HepG2 (cell line): Measurements from ENCODE around the gene PA2G4. TPM values are rescaled to one million over a fixed set of nuclear protein-coding genes. Genes with fewer than 3 reads are reported as not detected.

Experiments used
- BCL3 ChIP-seq: sonication (generic); formaldehyde crosslinking; IDR thresholded peaks from 2 replicates; pipeline ENCODE4 v1.5.1; 2020; ENCODE audit warnings: mild to moderate bottlenecking, missing genetic modification reagents, moderate library complexity
- CCDC6 ChIP-seq: sonication (generic); formaldehyde crosslinking; IDR thresholded peaks from 2 replicates; pipeline ENCODE4 v1.8.1; 2022; ENCODE audit warnings: mild to moderate bottlenecking, missing genetic modification reagents, moderate library complexity
- ETS1 ChIP-seq: sonication (generic); formaldehyde crosslinking; IDR thresholded peaks from 2 replicates; pipeline ENCODE4 v1.4.0; 2020; ENCODE audit warnings: missing genetic modification reagents
- NCOA1 ChIP-seq: sonication (generic); formaldehyde crosslinking; IDR thresholded peaks from 2 replicates; pipeline ENCODE4 v1.9.0; 2021; ENCODE audit warnings: missing genetic modification reagents
- NR0B2 ChIP-seq: sonication (generic); formaldehyde crosslinking; IDR thresholded peaks from 2 replicates; pipeline ENCODE4 v1.4.0; 2020; ENCODE audit warnings: mild to moderate bottlenecking, missing genetic modification reagents
- ONECUT2 ChIP-seq: sonication (generic); formaldehyde crosslinking; IDR thresholded peaks from 2 replicates; pipeline ENCODE4 v1.4.0; 2020; ENCODE audit warnings: missing genetic modification reagents
- RELA ChIP-seq: sonication (generic); formaldehyde crosslinking; IDR thresholded peaks from 2 replicates; pipeline ENCODE4 v1.4.0; 2020; ENCODE audit warnings: missing genetic modification reagents
- REST ChIP-seq, 2 experiments: IDR thresholded peaks; 2 replicates each; pipeline ENCODE4 v1.6.1; 2011 to 2012; ENCODE audit warnings: low read length in 2 of 2, borderline replicate concordance in 1 of 2, low read depth in 1 of 2, mild to moderate bottlenecking in 1 of 2, moderate library complexity in 1 of 2
- SMARCE1 ChIP-seq: fragments of 450-650 bp; IDR thresholded peaks from 2 replicates; pipeline ENCODE4 v1.6.1; 2017; ENCODE audit warnings: borderline replicate concordance
- ZFX ChIP-seq: sonication (generic); formaldehyde crosslinking; IDR thresholded peaks from 2 replicates; pipeline ENCODE4 v1.4.0; 2020; ENCODE audit warnings: mild to moderate bottlenecking, low read depth, missing genetic modification reagents, moderate library complexity
- ZNF251 ChIP-seq: sonication (generic); formaldehyde crosslinking; IDR thresholded peaks from 2 replicates; pipeline ENCODE4 v1.9.0; 2021; ENCODE audit warnings: mild to moderate bottlenecking, missing genetic modification reagents
- ZNF441 ChIP-seq: sonication (generic); formaldehyde crosslinking; IDR thresholded peaks from 2 replicates; pipeline ENCODE4 v1.7.0; 2021; ENCODE audit warnings: missing genetic modification reagents, borderline replicate concordance
- ZNF598 ChIP-seq: sonication (generic); formaldehyde crosslinking; IDR thresholded peaks from 2 replicates; pipeline ENCODE4 v1.5.1; 2020; ENCODE audit warnings: mild to moderate bottlenecking, missing genetic modification reagents, borderline replicate concordance
- ZNF605 ChIP-seq: sonication (generic); formaldehyde crosslinking; IDR thresholded peaks from 2 replicates; pipeline ENCODE4 v1.8.0; 2022; ENCODE audit warnings: mild to moderate bottlenecking, missing genetic modification reagents
- ZNF7 ChIP-seq: IDR thresholded peaks from 2 replicates; pipeline ENCODE4 v1.6.1; 2016; ENCODE audit warnings: missing biosample characterization, missing genetic modification reagents
- polyA plus RNA-seq, 8 experiments: library from polyadenylated mRNA; depleted of rRNA in 3 of 8; stranded (reverse) in 7 of 8; unstranded in 1 of 8; fragments of >200 nt; fragmentation: Illumina TruSeq in 4 of 8; extraction: Trizol in 4 of 8; gene quantifications; 2 replicates each; pipeline versions ENCODE4 v1.2.1 to v1.2.3, GENCODE V29; 2011 to 2016; ENCODE audit warnings: low read depth in 4 of 8, missing spikeins in 1 of 8, mixed read lengths in 1 of 8; ENCODE audit not compliant: insufficient read depth in 1 of 8
- total RNA-seq, 5 experiments: library from RNA; depleted of rRNA; stranded (reverse); fragments of >200 nt; fragmentation: Illumina TruSeq; extraction: Trizol; gene quantifications; 2 replicates each; pipeline ENCODE4 v1.2.3, GENCODE V29; 2016; ENCODE audit warnings: low read depth in 1 of 5
- TF ChIP-seq, protein P1 (sequence below): sonication (generic); formaldehyde crosslinking; IDR thresholded peaks from 2 replicates; pipeline ENCODE4 v1.4.0; 2020; ENCODE audit warnings: mild to moderate bottlenecking, missing genetic modification reagents
- TF ChIP-seq, protein P2 (sequence below): sonication (generic); formaldehyde crosslinking; conservative IDR thresholded peaks from 2 replicates; pipeline ENCODE4 v1.8.0; 2022; ENCODE audit warnings: mild to moderate bottlenecking, moderate library complexity, missing genetic modification reagents

The PA2G4 gene
- total and polyA plus RNA-seq, 2 of the 13 experiments (the other 11 are each of a cell fraction or from before 2014, with no cell fraction given): 147 to 240 TPM

- TF ChIP-seq, protein P1, sequence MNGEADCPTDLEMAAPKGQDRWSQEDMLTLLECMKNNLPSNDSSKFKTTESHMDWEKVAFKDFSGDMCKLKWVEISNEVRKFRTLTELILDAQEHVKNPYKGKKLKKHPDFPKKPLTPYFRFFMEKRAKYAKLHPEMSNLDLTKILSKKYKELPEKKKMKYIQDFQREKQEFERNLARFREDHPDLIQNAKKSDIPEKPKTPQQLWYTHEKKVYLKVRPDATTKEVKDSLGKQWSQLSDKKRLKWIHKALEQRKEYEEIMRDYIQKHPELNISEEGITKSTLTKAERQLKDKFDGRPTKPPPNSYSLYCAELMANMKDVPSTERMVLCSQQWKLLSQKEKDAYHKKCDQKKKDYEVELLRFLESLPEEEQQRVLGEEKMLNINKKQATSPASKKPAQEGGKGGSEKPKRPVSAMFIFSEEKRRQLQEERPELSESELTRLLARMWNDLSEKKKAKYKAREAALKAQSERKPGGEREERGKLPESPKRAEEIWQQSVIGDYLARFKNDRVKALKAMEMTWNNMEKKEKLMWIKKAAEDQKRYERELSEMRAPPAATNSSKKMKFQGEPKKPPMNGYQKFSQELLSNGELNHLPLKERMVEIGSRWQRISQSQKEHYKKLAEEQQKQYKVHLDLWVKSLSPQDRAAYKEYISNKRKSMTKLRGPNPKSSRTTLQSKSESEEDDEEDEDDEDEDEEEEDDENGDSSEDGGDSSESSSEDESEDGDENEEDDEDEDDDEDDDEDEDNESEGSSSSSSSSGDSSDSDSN (CRISPR knock-in tag): no peak
- TF ChIP-seq ZNF605 (CRISPR knock-in tag) (0 out of 2 replicates have a peak, but pooled peaks have one; percentile 24), ONECUT2 (CRISPR knock-in tag) (no peak), ZNF7 (CRISPR knock-in tag) (no peak), ZFX (CRISPR knock-in tag) (peak; percentile 11; the same call in 1 of the 2 replicates), ETS1 (CRISPR knock-in tag) (0 out of 2 replicates have a peak, but pooled peaks have one; percentile 11), REST (IDR thresholded peaks at IDR 0.05; ENCODE audit: borderline replicate concordance in 1 of 2, low read depth in 1 of 2, low read length in 2 of 2) (no peak), NCOA1 (0 out of 2 replicates have a peak, but pooled peaks have one; percentile 30), ZNF251 (CRISPR knock-in tag) (no peak), ZNF598 (no peak), NR0B2 (CRISPR knock-in tag) (no peak), CCDC6 (CRISPR knock-in tag) (no peak), BCL3 (CRISPR knock-in tag) (no peak), RELA (CRISPR knock-in tag) (no peak), SMARCE1 (no peak), ZNF441 (CRISPR knock-in tag) (no peak)
- TF ChIP-seq, protein P2, sequence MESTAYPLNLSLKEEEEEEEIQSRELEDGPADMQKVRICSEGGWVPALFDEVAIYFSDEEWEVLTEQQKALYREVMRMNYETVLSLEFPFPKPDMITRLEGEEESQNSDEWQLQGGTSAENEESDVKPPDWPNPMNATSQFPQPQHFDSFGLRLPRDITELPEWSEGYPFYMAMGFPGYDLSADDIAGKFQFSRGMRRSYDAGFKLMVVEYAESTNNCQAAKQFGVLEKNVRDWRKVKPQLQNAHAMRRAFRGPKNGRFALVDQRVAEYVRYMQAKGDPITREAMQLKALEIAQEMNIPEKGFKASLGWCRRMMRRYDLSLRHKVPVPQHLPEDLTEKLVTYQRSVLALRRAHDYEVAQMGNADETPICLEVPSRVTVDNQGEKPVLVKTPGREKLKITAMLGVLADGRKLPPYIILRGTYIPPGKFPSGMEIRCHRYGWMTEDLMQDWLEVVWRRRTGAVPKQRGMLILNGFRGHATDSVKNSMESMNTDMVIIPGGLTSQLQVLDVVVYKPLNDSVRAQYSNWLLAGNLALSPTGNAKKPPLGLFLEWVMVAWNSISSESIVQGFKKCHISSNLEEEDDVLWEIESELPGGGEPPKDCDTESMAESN (CRISPR knock-in tag): 0 out of 2 replicates have a peak, but pooled peaks have one; percentile 0
Observed at GRCh38 chr12:56152756-56153677, 48.7 kb downstream of the PA2G4 start (continued).
